AG10803 (cell line): ENCODE measurements around the gene CSPG4.
A peak's percentile ranks its signal among the peaks of the same experiment; 100 is the strongest.
"Not testable (repeated sequence)": the region's sequence is repeated elsewhere in the genome, so short reads cannot be mapped to it uniquely, and the experiment has no call there.

Experiments
- DNase-seq: peaks from one replicate; pipeline ENCODE4 v3.0.0; 2010; ENCODE audit warnings: low read depth
- H3K4me3 ChIP-seq: 2 replicates; pipeline ENCODE4 v1.5.1; 2011; ENCODE audit warnings: mild to moderate bottlenecking, low read length, control low read depth
- CTCF ChIP-seq: conservative IDR thresholded peaks from 2 replicates; pipeline ENCODE4 v1.5.1; 2011; ENCODE audit warnings: mild to moderate bottlenecking, low read length, control low read depth, inconsistent platforms

Gene CSPG4

GRCh38 chr15:75712668-75713337 is at the start of gene CSPG4:
Gene CSPG4, minus strand, starts transcription at chr15:75712848. Its CDS starts 93 bp downstream, at chr15:75712755.
- H3K4me3 ChIP-seq, result peak within 1 kb of the TSS; percentile 81
- DNase-seq, result peak; percentile 72
- TF ChIP-seq CTCF, result no peak

GRCh38 chr15:75762357-75762718 is 49.7 kb upstream of the CSPG4 start:
- DNase-seq, H3K4me3 ChIP-seq: not testable (repeated sequence)

GRCh38 chr15:75761446-75762356 is 49.1 kb upstream of the CSPG4 start:
- DNase-seq, result no peak
- TF ChIP-seq CTCF, result no peak
- H3K4me3 ChIP-seq, result no peak overlapping the region

GRCh38 chr15:75760704-75761435 is 48.2 kb upstream of the CSPG4 start:
- TF ChIP-seq CTCF, result no peak
- DNase-seq, result no peak
- H3K4me3 ChIP-seq, result no peak overlapping the region

GRCh38 chr15:75760131-75760520 is 47.5 kb upstream of the CSPG4 start:
- DNase-seq, H3K4me3 ChIP-seq: not testable (repeated sequence)

GRCh38 chr15:75759416-75760130 is 46.9 kb upstream of the CSPG4 start:
- no peak overlapping the region for H3K4me3 ChIP-seq
- TF ChIP-seq CTCF, result no peak
- DNase-seq, result no peak

- DNase-seq, result peak; percentile 81
- H3K4me3 ChIP-seq, result peak overlapping the region; percentile 71
- TF ChIP-seq CTCF, result peak; percentile 37
Observed at GRCh38 chr15:75758071-75758872, 45.6 kb upstream of the CSPG4 start.

- not testable (repeated sequence) for H3K4me3 ChIP-seq, DNase-seq
Observed at GRCh38 chr15:75754871-75755270, 42.2 kb upstream of the CSPG4 start.
